ENCODE data around the gene VRK3.
"Not testable (repeated sequence)": the region's sequence is repeated elsewhere in the genome, so short reads cannot be mapped to it uniquely, and the experiment has no call there.

Gene VRK3

DNA sequence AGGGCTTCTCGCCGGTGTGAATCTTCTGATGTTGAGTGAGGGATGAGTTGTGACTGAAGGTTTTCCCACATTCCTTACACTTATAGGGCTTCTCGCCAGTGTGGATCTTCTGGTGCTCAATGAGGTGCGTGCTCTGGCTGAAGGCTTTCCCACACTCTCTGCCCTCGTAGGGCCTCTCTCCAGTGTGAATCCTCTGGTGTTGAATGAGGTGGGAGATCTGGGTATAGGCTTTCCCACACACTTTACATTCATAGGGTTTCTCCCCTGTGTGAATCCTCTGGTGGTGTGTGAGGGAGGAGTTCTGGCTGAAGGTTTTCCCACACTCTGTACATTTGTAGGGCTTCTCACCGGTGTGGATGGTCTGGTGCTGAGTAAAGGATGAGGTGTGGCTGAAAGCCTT is 33.9 kb upstream of the VRK3 start:
- DNase-seq (ENCODE audit: extremely low read depth, insufficient read length): no peak
- H3K36me3 ChIP-seq (ENCODE audit: control insufficient read depth, insufficient read depth, low read length): no peaks in the 10 kb centered on the region
- H3K4me3 ChIP-seq (replicated peaks; ENCODE audit: low read depth, low read length): no peak overlapping the region
- no peaks in the 10 kb centered on the region for H3K27me3 ChIP-seq (replicated peaks; ENCODE audit: control insufficient read depth, insufficient read depth, low read length)
- TF ChIP-seq, protein P1, sequence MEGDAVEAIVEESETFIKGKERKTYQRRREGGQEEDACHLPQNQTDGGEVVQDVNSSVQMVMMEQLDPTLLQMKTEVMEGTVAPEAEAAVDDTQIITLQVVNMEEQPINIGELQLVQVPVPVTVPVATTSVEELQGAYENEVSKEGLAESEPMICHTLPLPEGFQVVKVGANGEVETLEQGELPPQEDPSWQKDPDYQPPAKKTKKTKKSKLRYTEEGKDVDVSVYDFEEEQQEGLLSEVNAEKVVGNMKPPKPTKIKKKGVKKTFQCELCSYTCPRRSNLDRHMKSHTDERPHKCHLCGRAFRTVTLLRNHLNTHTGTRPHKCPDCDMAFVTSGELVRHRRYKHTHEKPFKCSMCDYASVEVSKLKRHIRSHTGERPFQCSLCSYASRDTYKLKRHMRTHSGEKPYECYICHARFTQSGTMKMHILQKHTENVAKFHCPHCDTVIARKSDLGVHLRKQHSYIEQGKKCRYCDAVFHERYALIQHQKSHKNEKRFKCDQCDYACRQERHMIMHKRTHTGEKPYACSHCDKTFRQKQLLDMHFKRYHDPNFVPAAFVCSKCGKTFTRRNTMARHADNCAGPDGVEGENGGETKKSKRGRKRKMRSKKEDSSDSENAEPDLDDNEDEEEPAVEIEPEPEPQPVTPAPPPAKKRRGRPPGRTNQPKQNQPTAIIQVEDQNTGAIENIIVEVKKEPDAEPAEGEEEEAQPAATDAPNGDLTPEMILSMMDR (IDR thresholded peaks at IDR 0.05; ENCODE audit: insufficient read depth, low read length, poor library complexity, severe bottlenecking): no peak

DNA sequence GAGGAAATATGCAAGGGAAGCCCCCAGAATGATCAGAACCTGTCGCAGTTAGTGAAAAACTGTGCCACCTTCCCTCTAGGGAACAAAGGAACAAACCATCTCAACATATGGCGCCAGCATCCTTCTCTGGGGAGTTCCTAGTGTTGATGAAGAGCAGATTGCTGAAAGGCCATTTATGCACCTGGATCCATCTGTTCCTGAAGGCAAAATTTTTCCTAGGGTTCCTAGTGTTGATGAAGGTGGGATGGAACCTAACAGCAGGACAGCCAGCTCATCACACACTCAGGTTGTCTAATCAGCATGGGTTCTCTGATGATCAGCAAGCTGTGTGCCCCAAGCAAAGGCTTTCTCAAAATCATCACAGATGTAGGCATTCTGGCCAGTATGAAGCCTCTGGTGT is 33.3 kb upstream of the VRK3 start:
- TF ChIP-seq, protein P1 (IDR thresholded peaks at IDR 0.05; ENCODE audit: insufficient read depth, low read length, poor library complexity, severe bottlenecking): no peak
- no peak overlapping the region for H3K4me3 ChIP-seq (replicated peaks; ENCODE audit: low read depth, low read length)
- no peaks in the 10 kb centered on the region for H3K27me3 ChIP-seq (replicated peaks; ENCODE audit: control insufficient read depth, insufficient read depth, low read length)
- no peaks in the 10 kb centered on the region for H3K36me3 ChIP-seq (ENCODE audit: control insufficient read depth, insufficient read depth, low read length)
- DNase-seq (ENCODE audit: extremely low read depth, insufficient read length): no peak

GRCh38 chr19:50053119-50053518 is 27.9 kb upstream of the VRK3 start:
- no peak for DNase-seq (ENCODE audit: extremely low read depth, insufficient read length)
- H3K27me3 ChIP-seq (replicated peaks; ENCODE audit: control insufficient read depth, insufficient read depth, low read length): no peaks in the 10 kb centered on the region
- TF ChIP-seq, protein P1 (IDR thresholded peaks at IDR 0.05; ENCODE audit: insufficient read depth, low read length, poor library complexity, severe bottlenecking): no peak
- no peak overlapping the region for H3K4me3 ChIP-seq (replicated peaks; ENCODE audit: low read depth, low read length)
- no peaks in the 10 kb centered on the region for H3K36me3 ChIP-seq (ENCODE audit: control insufficient read depth, insufficient read depth, low read length)

- Histone ChIP-seq H3K27me3 (replicated peaks; ENCODE audit: control insufficient read depth, insufficient read depth, low read length) (no peaks in the 10 kb centered on the region), H3K4me3 (replicated peaks; ENCODE audit: low read depth, low read length) (no peak overlapping the region), H3K36me3 (ENCODE audit: control insufficient read depth, insufficient read depth, low read length) (peaks cover 1% of the 10 kb centered on the region)
- no peak for DNase-seq (ENCODE audit: extremely low read depth, insufficient read length)
- TF ChIP-seq, protein P1 (IDR thresholded peaks at IDR 0.05; ENCODE audit: insufficient read depth, low read length, poor library complexity, severe bottlenecking): no peak
These were observed 26.8 kb upstream of the VRK3 start for GRCh38 chr19:50051964-50052363.

- H3K4me3 ChIP-seq (replicated peaks; ENCODE audit: low read depth, low read length); H3K36me3 ChIP-seq (ENCODE audit: control insufficient read depth, insufficient read depth, low read length); H3K27me3 ChIP-seq (replicated peaks; ENCODE audit: control insufficient read depth, insufficient read depth, low read length); DNase-seq (ENCODE audit: extremely low read depth, insufficient read length): not testable (repeated sequence)
These were observed 26.2 kb upstream of the VRK3 start for GRCh38 chr19:50051228-50051895.

GRCh38 chr19:50050406-50051227 is 25.4 kb upstream of the VRK3 start:
- TF ChIP-seq, protein P1 (IDR thresholded peaks at IDR 0.05; ENCODE audit: insufficient read depth, low read length, poor library complexity, severe bottlenecking): no peak
- no peaks in the 10 kb centered on the region for H3K27me3 ChIP-seq (replicated peaks; ENCODE audit: control insufficient read depth, insufficient read depth, low read length)
- DNase-seq (ENCODE audit: extremely low read depth, insufficient read length): peak; percentile 83
- H3K4me3 ChIP-seq (replicated peaks; ENCODE audit: low read depth, low read length): peak overlapping the region; percentile 58
- H3K36me3 ChIP-seq (ENCODE audit: control insufficient read depth, insufficient read depth, low read length): peaks cover 9% of the 10 kb centered on the region

Data from GM06990 (cell line).